Measurements from ENCODE around the gene PUSL1.

PUSL1 gene

GRCh38 chr1:1296070-1297061 is 12.0 kb upstream of the PUSL1 start:
- DNase-seq, result no peak

GRCh38 chr1:1297802-1298424 is 10.5 kb upstream of the PUSL1 start:
- no peak for DNase-seq

GRCh38 chr1:1298861-1299685 is 9.3 kb upstream of the PUSL1 start:
- no peak for DNase-seq

- DNase-seq, result peak in 1 of 2 experiments; percentile 45
Measured at GRCh38 chr1:1299686-1300351, 8.6 kb upstream of the PUSL1 start.

GRCh38 chr1:1300352-1300739 is 8.1 kb upstream of the PUSL1 start:
- DNase-seq, result no peak

- DNase-seq, result no peak
Measured at GRCh38 chr1:1302006-1302430, 6.4 kb upstream of the PUSL1 start.

- no peak for DNase-seq
Measured at GRCh38 chr1:1302951-1303509, 5.4 kb upstream of the PUSL1 start.

GRCh38 chr1:1303736-1304135 is 4.7 kb upstream of the PUSL1 start:
- DNase-seq, result no peak

GRCh38 chr1:1304331-1305299 is 3.8 kb upstream of the PUSL1 start:
- DNase-seq, result peak; percentile 61 to 88

- peak in 1 of 2 experiments; percentile 61 for DNase-seq
Measured at GRCh38 chr1:1305300-1306069, 2.9 kb upstream of the PUSL1 start.

- DNase-seq, result peak in 1 of 2 experiments; percentile 49
Measured at GRCh38 chr1:1306070-1306660, 2.2 kb upstream of the PUSL1 start.

- no peak for DNase-seq
Measured at GRCh38 chr1:1306661-1307260, 1.6 kb upstream of the PUSL1 start.

- no peak for DNase-seq
Measured at GRCh38 chr1:1307261-1307922, 1.0 kb upstream of the PUSL1 start.

- no peak for DNase-seq
Measured at GRCh38 chr1:1308756-1309250, 406 bp downstream of the PUSL1 start.

- DNase-seq, result peak in 1 of 2 experiments; percentile 63
Measured at GRCh38 chr1:1309251-1310108, 1.1 kb downstream of the PUSL1 start.

- no peak for DNase-seq
Measured at GRCh38 chr1:1310109-1310385, 1.6 kb downstream of the PUSL1 start.

GRCh38 chr1:1310476-1311053 is 2.2 kb downstream of the PUSL1 start:
- DNase-seq, result no peak
